Neural cell (in vitro differentiated cells): ENCODE results near the gene EN1.

ENCODE experiments used
- RAD21 ChIP-seq: fragments of 450-650 bp; conservative IDR thresholded peaks from 2 replicates; pipeline ENCODE4 v1.6.1; 2014; ENCODE audit warnings: antibody characterized with exemption, mild to moderate bottlenecking, moderate library complexity
- TAF1 ChIP-seq: IDR thresholded peaks from 2 replicates; pipeline ENCODE4 v1.6.1; 2012; ENCODE audit warnings: low read depth
- TF ChIP-seq, protein P1 (sequence below): fragments of 450-650 bp; IDR thresholded peaks from 2 replicates; pipeline ENCODE4 v1.5.1; 2014; ENCODE audit warnings: antibody characterized with exemption, mild to moderate bottlenecking, moderate library complexity; ENCODE audit not compliant: poor library complexity, severe bottlenecking
- TF ChIP-seq, protein P2 (sequence below): IDR thresholded peaks from 2 replicates; pipeline ENCODE4 v1.6.1; 2012; ENCODE audit warnings: borderline replicate concordance

DNA sequence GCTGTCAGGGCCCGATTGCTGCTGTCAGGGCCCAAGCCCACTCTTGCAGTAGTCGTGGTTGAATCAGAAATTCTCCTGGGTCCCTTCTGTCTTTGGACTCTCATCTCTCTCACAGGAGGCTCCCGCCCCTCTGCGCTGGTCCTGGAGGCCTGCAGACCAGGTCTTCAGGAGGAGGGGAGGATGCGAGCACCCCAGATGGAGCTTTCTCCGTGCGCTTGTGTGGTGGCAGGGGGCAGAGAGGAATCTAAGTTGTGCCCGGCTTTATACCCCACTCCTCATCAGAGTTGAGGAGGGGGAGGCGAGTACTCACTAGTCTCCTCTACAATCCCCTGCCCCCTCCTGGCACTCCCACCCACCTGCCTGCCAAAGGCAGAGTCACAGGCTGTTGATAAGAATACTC lies 10.4 kb downstream of the EN1 start:
- TF ChIP-seq, protein P1, sequence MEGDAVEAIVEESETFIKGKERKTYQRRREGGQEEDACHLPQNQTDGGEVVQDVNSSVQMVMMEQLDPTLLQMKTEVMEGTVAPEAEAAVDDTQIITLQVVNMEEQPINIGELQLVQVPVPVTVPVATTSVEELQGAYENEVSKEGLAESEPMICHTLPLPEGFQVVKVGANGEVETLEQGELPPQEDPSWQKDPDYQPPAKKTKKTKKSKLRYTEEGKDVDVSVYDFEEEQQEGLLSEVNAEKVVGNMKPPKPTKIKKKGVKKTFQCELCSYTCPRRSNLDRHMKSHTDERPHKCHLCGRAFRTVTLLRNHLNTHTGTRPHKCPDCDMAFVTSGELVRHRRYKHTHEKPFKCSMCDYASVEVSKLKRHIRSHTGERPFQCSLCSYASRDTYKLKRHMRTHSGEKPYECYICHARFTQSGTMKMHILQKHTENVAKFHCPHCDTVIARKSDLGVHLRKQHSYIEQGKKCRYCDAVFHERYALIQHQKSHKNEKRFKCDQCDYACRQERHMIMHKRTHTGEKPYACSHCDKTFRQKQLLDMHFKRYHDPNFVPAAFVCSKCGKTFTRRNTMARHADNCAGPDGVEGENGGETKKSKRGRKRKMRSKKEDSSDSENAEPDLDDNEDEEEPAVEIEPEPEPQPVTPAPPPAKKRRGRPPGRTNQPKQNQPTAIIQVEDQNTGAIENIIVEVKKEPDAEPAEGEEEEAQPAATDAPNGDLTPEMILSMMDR: no peak
- TF ChIP-seq RAD21 (no peak), TAF1 (no peak)
- TF ChIP-seq, protein P2, sequence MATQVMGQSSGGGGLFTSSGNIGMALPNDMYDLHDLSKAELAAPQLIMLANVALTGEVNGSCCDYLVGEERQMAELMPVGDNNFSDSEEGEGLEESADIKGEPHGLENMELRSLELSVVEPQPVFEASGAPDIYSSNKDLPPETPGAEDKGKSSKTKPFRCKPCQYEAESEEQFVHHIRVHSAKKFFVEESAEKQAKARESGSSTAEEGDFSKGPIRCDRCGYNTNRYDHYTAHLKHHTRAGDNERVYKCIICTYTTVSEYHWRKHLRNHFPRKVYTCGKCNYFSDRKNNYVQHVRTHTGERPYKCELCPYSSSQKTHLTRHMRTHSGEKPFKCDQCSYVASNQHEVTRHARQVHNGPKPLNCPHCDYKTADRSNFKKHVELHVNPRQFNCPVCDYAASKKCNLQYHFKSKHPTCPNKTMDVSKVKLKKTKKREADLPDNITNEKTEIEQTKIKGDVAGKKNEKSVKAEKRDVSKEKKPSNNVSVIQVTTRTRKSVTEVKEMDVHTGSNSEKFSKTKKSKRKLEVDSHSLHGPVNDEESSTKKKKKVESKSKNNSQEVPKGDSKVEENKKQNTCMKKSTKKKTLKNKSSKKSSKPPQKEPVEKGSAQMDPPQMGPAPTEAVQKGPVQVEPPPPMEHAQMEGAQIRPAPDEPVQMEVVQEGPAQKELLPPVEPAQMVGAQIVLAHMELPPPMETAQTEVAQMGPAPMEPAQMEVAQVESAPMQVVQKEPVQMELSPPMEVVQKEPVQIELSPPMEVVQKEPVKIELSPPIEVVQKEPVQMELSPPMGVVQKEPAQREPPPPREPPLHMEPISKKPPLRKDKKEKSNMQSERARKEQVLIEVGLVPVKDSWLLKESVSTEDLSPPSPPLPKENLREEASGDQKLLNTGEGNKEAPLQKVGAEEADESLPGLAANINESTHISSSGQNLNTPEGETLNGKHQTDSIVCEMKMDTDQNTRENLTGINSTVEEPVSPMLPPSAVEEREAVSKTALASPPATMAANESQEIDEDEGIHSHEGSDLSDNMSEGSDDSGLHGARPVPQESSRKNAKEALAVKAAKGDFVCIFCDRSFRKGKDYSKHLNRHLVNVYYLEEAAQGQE: no peak
